ENCODE results near the gene FAM156A.
"Not testable (repeated sequence)": the region's sequence is repeated elsewhere in the genome, so short reads cannot be mapped to it uniquely, and the experiment has no call there.

Gene FAM156A

DNA sequence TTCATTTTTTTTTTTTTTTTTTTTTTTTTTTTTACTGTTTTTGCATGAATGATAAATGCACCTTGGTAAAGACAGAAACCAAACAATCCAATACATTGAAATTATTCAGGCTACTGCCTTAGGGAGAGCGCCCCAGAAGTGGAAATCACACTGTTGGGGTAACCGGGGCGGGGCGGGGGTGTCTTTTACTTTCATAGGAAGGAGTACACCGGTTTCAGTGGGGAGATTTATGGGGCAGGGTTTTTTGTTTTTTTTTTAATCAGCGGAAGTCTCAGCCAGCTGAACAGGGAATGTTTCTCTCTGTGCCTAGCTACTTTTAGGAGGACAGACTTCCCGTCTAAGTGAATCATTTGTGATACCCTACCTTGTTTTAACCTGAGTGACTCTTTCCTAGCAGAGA, 643 bp upstream of the FAM156A start:
- not testable (repeated sequence) for DNase-seq

DNA sequence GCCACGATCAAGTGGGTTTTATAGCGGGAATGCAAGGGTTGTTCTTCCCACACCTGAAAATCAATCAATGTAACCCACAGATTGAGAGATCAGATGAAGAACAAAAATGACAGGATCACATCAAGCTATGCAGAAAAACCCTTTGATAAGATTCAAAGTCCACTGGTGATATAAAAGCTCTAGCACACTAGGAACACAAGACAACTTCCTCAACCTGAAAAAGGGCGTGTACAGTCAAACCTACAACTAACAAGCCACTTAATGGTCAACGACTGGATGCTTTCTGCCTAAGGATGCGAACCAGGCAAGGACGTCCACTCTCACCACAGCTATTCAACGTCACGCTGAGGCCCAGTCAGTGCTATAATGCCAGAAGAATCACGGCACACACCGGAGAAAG, 8.4 kb downstream of the FAM156A start:
- not testable (repeated sequence) for DNase-seq

DNA sequence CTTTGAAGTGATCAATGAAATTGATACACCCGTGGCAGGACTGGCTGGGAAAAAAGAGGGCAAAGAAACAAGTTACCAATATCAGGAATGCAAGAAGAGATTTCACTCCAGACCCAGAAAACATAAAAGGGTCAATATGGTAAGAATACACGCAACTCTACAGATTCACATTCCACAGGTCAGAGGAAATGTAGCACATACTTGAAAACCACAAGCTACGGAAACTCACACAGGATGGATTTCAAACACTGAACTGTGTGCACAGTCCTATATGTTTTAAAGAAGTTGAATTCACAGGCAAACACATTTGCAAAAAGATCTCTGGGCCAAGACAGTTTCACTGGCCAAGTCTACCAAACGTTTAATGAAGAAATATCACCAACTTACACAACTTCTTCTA, 9.0 kb downstream of the FAM156A start:
- not testable (repeated sequence) for DNase-seq

DNA sequence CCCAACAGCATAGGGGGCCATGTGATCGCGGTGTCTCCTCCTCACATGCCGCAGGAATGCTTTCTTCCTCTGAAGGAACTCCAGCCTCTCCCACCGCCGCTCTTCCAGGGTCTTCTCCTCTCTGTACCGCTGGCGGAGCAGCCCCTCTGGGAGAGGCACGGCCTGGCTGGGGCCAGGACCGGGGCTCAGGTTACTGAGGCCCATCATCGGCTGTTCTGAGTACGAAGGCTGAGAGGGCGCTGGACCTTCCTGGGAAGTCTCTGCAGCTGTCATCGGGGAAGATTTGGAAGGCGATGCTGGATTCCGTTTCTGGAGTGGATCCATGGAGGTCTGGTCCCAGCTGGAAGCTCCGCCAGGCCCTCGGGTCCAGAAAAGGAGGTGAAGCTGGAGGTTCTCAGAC, 10.1 kb downstream of the FAM156A start:
- not testable (repeated sequence) for DNase-seq

DNA sequence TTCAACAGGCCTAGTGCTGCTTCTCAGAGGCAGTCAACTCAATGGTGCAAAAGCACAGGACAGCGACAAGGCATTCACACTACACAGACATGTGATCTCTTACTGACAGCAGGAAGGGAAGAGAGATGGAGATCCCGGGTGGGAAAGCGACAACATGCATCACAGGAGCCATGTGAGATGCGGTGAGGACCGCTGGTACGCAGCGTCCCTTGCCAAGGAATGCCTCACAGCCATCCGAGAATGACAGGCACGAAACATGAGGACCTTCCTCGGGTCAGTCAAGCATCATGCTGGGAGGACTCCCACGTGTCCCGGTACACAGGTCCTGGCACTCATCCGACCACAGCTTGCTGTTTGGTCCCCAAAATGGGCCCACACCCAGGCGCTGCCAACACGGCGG, 10.8 kb downstream of the FAM156A start:
- DNase-seq, result not testable (repeated sequence)

DNA sequence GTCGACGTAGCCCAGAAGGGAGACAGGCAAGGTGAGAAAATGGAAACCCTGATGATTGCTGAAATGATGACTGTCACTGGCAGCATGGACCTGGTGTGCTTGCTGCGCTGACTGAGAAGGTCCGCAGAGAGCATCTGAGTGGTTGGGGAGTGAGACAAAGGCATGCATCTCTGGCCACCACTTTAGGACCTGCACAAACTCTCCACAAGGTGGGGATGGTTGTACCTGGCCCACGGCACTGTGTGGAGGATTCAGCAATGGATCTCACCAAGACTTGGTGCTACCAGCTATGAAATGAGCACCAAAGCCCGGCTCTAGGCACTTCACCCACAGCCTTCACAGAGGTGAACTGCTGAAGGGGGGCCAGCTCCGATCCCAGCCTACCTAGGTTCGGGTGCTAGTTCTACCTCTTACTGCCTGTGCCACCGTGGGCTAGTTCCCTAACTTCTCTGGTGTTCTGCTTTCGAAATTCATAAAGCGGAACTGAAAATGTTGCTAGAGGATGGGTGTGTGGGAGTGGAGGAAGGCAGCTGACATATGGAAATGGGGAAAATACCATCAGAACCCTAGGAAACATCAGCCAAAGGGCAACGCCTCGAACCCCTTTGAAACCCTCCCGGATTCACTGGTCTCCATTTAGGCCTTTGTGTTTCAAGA, 12.4 kb downstream of the FAM156A start:
- not testable (repeated sequence) for DNase-seq

DNA sequence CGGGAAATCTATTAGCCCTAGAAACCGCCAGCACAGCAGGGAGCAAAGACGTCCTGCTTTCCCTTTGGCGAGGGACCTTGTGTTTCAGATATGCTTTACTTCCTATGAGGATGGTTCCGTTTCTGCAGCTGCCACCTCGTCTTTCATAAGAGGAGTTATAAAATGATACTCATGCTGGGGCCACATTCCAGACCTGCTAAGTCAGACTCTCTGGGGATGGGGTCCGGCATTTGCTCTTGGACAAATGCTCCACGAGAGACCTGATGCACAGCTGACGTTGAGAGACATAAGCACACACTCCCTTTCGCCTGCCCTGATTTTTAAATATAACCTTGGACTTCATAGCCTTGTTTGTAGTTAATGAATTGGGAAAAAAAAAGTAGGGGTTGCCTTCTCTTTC, 16.6 kb downstream of the FAM156A start:
- DNase-seq, result not testable (repeated sequence)

DNA sequence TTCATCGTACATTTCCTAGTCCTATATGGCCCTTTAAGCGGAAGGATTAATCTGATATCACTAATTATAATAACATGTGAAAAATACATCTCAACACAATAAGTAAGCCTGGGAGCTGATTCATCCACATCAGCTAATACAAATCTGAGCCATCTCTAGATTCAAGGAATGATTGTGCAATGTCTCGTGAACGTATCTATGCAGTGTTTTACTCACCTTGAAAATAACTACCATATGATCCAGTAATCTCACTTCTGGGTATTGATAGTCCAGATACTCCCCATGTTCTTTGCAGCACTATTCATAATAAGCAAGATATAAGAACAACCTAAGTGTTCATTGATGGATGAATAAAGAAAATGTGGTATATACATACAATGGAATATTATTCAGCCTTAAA, 17.6 kb downstream of the FAM156A start:
- not testable (repeated sequence) for DNase-seq

DNA sequence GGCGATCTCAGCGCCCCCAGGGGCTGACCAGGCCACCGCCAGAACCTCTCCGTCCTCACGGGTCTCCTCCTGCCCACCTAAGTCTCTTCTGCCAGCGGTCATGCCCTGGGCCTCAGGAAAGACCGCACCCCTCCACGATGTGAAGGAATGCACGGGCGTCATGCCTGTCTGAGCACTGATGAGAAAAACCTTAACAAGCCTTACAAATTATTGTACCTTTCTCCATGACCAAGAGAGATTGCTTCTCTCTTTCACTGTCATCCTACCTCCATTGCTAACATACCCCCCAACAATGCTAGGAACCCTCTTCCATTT, 22.9 kb downstream of the FAM156A start:
- DNase-seq, result not testable (repeated sequence)

DNA sequence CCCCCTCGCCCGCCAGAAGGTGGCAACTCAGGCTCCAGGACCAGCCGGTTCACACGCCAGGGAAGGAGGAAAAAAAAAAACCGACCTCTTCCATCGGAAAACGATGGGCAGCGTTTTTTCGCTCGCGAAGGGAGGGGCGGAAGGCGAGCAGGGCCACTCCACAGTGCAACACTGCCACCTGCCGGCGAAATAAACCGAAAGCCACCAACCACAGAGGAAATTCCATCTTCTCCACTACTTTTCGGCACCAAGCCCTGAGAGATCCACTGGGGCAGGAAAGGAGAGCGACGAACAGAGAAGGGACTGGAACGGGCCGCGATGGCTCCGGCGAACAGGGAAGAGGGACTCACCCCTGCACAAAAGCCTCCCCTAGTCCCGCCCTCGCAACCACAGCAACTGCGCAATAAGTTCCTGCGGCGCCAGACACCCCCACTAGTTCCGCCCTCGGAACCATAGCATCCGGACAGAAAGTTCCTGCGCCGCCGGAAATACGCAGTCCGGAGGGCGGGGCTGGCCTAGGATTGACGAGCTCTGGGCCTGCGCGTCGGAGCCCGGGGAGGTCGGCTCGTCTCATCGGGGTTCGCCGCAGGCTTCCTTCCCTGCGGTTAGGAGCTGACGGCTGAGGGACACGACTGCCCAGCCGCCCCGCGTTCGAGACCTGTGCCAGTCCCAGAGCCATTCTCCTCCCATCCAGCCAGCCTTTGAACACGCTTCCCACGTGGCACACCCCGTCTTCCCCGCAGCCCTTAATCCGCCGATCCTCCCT, 23.4 kb downstream of the FAM156A start:
- DNase-seq, result peak; percentile 88

DNA sequence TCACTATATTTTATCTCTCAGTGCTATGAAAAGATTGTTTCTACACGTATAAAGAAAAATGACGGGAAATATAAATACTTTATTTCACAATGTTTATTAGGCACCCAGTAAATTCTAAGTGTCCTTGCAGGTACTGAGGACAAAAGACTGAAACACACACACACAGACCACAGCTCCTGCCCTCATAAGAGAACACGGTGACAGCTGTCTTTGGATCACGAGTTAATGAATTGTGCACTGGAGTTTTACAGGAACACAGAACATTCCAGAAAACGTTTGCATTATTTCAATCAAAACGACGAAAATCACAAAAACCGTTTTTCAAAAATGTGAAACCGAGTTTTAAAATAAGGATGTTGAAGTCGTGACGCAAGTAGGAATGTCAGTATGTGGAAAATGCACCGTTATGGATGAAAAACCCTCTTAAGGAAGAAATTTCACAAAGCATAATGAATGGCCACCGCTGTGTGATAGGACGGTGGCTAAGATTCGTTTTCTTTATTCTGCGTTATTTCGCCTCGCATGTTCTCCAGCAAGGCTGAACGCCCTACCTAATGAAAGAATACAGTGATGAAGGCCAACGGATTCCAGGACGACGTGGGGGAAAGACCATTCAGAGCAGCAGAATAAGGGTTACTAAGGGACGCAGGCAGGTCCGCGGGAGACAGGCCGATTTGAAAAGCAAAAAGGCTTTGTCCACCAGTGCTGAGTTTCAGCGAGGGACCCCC, 24.2 kb downstream of the FAM156A start:
- DNase-seq, result no peak

DNA sequence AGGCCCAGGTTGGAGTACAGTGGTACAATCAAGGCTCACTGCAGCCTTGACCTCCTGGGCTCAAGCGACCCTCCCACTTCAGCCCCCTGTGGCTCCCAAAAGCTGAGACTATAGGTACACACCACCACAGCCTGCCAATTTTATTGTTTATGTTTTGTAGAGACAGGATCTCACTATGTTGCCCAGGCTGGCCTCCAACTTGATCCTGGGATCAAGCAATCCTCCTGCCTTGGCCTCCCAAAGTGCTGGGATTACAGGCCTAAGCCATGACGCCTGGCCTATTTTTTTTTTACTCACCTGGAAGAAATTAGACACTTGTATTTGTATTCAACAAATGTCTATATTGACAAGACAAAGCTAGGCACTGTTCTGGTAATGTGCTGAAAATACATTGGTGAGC, 25.1 kb downstream of the FAM156A start:
- no peak for DNase-seq

DNA sequence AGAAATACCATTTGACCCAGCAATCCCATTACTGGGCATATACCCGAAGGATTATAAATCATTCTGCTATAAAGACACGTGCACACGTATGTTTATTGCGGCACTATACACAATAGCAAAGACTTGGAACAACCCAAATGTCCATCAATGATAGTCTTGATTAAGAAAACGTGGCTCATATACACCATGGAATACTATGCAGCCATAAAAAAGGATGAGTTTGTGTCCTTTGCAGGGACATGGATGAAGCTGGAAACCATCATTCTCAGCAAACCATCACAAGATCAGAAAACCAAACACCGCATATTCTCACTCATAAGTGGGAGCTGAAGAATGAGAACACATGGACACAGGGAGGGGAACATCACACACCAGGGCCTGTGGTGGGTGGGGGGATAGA, 28.1 kb downstream of the FAM156A start:
- DNase-seq, result not testable (repeated sequence)

DNA sequence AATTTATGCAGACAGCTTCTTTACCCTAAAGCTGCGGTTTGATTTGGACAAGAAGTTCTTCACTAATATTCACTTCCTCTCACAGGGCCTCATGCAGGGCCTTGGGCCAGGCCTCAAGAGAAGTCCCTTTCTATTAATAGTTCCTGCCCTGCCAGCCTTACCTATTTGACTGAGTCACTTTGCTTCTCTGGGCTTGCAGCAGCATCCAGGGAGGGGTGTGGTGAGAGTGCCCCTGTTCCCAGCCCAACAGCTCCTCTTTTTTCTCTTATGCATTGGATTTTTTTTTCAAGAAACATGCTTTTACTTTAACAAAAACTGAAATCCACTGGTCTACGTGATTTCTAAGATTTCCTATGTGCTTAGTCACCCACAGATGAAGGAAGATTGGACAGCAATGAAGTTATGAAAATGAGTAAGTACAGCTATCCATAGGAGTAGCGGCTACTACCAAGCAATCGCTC, 34.5 kb downstream of the FAM156A start:
- DNase-seq, result no peak

DNA sequence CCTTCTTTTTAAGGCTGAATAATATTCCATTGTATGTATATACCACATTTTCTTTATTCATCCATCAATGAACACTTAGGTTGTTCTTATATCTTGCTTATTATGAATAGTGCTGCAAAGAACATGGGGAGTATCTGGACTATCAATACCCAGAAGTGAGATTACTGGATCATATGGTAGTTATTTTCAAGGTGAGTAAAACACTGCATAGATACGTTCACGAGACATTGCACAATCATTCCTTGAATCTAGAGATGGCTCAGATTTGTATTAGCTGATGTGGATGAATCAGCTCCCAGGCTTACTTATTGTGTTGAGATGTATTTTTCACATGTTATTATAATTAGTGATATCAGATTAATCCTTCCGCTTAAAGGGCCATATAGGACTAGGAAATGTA, 43.6 kb downstream of the FAM156A start:
- not testable (repeated sequence) for DNase-seq

DNA sequence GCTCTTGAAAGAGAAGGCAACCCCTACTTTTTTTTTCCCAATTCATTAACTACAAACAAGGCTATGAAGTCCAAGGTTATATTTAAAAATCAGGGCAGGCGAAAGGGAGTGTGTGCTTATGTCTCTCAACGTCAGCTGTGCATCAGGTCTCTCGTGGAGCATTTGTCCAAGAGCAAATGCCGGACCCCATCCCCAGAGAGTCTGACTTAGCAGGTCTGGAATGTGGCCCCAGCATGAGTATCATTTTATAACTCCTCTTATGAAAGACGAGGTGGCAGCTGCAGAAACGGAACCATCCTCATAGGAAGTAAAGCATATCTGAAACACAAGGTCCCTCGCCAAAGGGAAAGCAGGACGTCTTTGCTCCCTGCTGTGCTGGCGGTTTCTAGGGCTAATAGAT, 44.6 kb downstream of the FAM156A start:
- not testable (repeated sequence) for DNase-seq

DNA sequence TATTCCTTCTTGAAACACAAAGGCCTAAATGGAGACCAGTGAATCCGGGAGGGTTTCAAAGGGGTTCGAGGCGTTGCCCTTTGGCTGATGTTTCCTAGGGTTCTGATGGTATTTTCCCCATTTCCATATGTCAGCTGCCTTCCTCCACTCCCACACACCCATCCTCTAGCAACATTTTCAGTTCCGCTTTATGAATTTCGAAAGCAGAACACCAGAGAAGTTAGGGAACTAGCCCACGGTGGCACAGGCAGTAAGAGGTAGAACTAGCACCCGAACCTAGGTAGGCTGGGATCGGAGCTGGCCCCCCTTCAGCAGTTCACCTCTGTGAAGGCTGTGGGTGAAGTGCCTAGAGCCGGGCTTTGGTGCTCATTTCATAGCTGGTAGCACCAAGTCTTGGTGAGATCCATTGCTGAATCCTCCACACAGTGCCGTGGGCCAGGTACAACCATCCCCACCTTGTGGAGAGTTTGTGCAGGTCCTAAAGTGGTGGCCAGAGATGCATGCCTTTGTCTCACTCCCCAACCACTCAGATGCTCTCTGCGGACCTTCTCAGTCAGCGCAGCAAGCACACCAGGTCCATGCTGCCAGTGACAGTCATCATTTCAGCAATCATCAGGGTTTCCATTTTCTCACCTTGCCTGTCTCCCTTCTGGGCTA, 48.9 kb downstream of the FAM156A start:
- DNase-seq, result not testable (repeated sequence)

DNA sequence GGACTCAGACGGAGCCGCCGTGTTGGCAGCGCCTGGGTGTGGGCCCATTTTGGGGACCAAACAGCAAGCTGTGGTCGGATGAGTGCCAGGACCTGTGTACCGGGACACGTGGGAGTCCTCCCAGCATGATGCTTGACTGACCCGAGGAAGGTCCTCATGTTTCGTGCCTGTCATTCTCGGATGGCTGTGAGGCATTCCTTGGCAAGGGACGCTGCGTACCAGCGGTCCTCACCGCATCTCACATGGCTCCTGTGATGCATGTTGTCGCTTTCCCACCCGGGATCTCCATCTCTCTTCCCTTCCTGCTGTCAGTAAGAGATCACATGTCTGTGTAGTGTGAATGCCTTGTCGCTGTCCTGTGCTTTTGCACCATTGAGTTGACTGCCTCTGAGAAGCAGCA, 50.4 kb downstream of the FAM156A start:
- not testable (repeated sequence) for DNase-seq

DNA sequence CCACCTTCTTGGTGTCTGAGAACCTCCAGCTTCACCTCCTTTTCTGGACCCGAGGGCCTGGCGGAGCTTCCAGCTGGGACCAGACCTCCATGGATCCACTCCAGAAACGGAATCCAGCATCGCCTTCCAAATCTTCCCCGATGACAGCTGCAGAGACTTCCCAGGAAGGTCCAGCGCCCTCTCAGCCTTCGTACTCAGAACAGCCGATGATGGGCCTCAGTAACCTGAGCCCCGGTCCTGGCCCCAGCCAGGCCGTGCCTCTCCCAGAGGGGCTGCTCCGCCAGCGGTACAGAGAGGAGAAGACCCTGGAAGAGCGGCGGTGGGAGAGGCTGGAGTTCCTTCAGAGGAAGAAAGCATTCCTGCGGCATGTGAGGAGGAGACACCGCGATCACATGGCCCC, 51.2 kb downstream of the FAM156A start:
- not testable (repeated sequence) for DNase-seq

DNA sequence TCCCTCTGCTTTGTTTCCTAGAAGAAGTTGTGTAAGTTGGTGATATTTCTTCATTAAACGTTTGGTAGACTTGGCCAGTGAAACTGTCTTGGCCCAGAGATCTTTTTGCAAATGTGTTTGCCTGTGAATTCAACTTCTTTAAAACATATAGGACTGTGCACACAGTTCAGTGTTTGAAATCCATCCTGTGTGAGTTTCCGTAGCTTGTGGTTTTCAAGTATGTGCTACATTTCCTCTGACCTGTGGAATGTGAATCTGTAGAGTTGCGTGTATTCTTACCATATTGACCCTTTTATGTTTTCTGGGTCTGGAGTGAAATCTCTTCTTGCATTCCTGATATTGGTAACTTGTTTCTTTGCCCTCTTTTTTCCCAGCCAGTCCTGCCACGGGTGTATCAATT, 52.2 kb downstream of the FAM156A start:
- DNase-seq, result not testable (repeated sequence)

DNA sequence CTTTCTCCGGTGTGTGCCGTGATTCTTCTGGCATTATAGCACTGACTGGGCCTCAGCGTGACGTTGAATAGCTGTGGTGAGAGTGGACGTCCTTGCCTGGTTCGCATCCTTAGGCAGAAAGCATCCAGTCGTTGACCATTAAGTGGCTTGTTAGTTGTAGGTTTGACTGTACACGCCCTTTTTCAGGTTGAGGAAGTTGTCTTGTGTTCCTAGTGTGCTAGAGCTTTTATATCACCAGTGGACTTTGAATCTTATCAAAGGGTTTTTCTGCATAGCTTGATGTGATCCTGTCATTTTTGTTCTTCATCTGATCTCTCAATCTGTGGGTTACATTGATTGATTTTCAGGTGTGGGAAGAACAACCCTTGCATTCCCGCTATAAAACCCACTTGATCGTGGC, 52.8 kb downstream of the FAM156A start:
- DNase-seq, result not testable (repeated sequence)
